BLaER1 (cell line): ENCODE measurements around the gene SLC25A25.

Source experiments
- H3K27ac ChIP-seq: shearing (Covaris generic); formaldehyde crosslinking; 2 replicates; pipeline ENCODE4 v1.8.1; 2022
- H3K27me3 ChIP-seq: shearing (Covaris generic); formaldehyde crosslinking; 2 replicates; pipeline ENCODE4 v1.8.1; 2022
- H3K36me3 ChIP-seq: shearing (Covaris generic); formaldehyde crosslinking; 2 replicates; pipeline ENCODE4 v1.8.1; 2022
- H3K4me1 ChIP-seq: shearing (Covaris generic); formaldehyde crosslinking; 2 replicates; pipeline ENCODE4 v1.8.1; 2022
- H3K4me2 ChIP-seq: shearing (Covaris generic); formaldehyde crosslinking; 2 replicates; pipeline ENCODE4 v1.8.1; 2022
- H3K4me3 ChIP-seq: shearing (Covaris generic); formaldehyde crosslinking; 2 replicates; pipeline ENCODE4 v1.8.1; 2022
- H3K9ac ChIP-seq: shearing (Covaris generic); formaldehyde crosslinking; 2 replicates; pipeline ENCODE4 v1.8.1; 2022
- H3K9me3 ChIP-seq: shearing (Covaris generic); formaldehyde crosslinking; 2 replicates; pipeline ENCODE4 v1.8.1; 2022
- H4K20me1 ChIP-seq: shearing (Covaris generic); formaldehyde crosslinking; 2 replicates; pipeline ENCODE4 v1.8.1; 2022
- Cebpa-rat ChIP-seq: shearing (Covaris generic); IDR thresholded peaks from 2 replicates; pipeline ENCODE4 v1.8.1; 2022

The SLC25A25 gene

DNA sequence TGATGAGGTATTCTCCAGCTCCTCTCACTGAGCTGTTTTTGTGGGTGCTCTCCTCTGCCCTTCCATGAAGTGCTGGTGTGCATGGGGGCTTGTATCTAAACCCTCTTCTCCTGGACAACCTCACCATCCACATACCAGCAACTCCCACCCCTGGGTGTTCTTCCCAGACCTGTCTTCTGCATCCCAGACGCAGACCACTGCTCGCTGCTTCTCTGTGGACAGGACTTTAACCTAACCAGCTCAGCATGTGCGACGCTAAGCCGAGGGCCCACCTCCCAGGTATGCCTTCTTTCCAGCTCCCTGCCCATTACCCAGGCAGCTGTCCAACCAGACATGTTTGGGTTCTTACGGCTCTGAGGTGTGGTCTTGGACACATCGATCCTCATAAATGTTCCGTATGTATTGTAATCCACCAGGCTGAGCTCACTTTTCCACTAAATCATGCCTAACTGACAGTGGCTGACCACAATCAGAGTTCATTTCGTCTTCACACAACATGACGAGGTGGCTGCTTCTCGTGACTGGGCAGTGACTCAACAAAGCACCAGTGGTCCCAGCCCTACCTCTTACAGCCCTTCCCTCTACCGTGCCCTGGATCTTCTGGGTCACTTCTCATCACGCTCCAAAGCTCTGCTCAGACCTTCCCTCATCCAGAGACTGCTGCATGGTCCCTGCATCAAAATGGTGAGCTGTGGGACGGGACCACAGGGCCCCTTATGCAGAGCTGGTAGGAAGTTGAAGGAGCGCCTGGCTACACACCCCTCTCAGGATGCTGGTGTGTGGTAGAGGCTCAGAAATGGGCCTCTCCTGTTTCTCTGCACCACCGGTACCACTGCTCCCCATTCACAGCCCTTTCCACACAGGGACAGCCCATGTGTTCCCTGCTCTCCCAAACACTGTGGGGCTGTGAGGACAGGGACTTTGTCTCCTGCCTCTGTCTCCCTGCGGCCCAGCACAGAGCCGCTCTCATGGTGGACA is 69.1 kb downstream of the SLC25A25 start:
- Histone ChIP-seq H3K9ac (no peak overlapping the region), H3K27me3 (peaks cover 62% of the 10 kb centered on the region), H3K4me2 (no peak overlapping the region), H3K36me3 (no peaks in the 10 kb centered on the region), H3K4me3 (no peak overlapping the region), H3K9me3 (no peaks in the 10 kb centered on the region), H4K20me1 (no peaks in the 10 kb centered on the region), H3K4me1 (peaks cover 10% of the 10 kb centered on the region), H3K27ac (no peak overlapping the region)
- no peak for TF ChIP-seq Cebpa-rat

DNA sequence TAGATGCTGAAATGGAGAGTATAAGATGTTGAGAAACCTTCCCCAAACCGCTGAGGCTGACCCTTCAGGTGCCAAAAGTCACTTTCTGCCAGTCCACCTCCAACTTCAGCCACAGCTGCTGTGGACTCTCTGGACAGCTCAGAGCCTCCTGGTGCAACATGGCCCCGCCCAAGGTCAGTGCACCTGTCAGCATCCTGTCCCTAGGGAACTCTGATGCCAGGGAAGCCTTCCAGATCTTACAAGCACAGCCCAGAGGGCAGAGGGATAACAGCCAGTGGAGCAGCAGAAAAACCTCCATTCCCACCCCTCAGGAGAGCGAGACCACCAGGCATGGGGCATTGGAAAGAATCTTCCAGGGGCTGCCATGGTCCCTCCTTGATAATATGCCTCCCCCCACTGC is 70.0 kb downstream of the SLC25A25 start:
- Histone ChIP-seq H3K4me1 (peaks cover 16% of the 10 kb centered on the region), H3K27me3 (peaks cover 53% of the 10 kb centered on the region), H4K20me1 (no peaks in the 10 kb centered on the region), H3K27ac (no peak overlapping the region), H3K9me3 (no peaks in the 10 kb centered on the region), H3K4me2 (no peak overlapping the region), H3K9ac (no peak overlapping the region), H3K36me3 (no peaks in the 10 kb centered on the region), H3K4me3 (no peak overlapping the region)
- TF ChIP-seq Cebpa-rat, result no peak

DNA sequence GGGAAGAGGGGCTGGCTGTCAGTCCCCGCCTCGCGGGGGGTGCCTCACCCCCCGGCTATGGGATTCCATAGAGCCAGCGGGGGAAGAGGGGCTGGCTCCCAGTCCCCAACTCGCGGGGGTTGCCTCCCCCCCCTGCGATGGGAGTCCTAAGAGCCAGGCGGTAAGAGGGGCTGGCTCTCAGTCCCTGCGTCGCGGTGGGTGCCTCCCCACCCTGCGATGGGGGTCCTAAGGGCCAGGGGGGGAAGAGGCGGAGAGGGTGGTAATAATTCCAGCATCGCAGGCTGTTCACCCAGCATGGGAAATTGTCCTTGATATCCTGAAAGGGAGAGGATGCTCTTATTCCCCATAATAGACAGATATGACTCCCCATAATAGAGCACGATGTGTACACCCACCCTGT is 71.6 kb downstream of the SLC25A25 start:
- Histone ChIP-seq H3K27me3 (peaks cover 37% of the 10 kb centered on the region), H3K36me3 (no peaks in the 10 kb centered on the region), H3K4me2 (no peak overlapping the region), H4K20me1 (no peaks in the 10 kb centered on the region), H3K4me3 (no peak overlapping the region), H3K9me3 (no peaks in the 10 kb centered on the region), H3K27ac (no peak overlapping the region), H3K9ac (no peak overlapping the region), H3K4me1 (peaks cover 16% of the 10 kb centered on the region)
- TF ChIP-seq Cebpa-rat, result no peak

DNA sequence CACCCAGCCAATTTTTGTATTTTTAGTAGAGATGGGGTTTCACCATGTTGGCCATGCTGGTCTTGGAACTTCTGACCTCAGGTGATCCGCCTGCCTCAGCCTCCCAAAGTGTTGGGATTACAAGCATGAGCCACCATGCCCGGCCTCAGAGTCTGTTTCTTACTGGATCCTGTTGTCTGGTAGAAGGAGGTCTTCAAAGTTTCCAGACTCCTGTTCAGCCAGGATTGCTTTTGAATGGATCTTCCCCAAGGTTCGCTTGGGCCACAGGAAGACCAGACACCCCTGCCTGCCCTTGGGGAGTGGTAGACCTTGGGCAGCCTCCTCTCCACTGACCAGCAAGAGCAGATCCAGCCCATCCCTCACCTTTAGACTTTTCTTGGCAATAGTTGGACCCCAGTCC is 73.6 kb downstream of the SLC25A25 start:
- Histone ChIP-seq H3K27ac (no peak overlapping the region), H3K4me1 (peaks cover 27% of the 10 kb centered on the region), H4K20me1 (no peaks in the 10 kb centered on the region), H3K27me3 (peaks cover 18% of the 10 kb centered on the region), H3K4me2 (no peak overlapping the region), H3K9ac (no peak overlapping the region), H3K4me3 (no peak overlapping the region), H3K36me3 (no peaks in the 10 kb centered on the region), H3K9me3 (no peaks in the 10 kb centered on the region)
- TF ChIP-seq Cebpa-rat, result no peak

DNA sequence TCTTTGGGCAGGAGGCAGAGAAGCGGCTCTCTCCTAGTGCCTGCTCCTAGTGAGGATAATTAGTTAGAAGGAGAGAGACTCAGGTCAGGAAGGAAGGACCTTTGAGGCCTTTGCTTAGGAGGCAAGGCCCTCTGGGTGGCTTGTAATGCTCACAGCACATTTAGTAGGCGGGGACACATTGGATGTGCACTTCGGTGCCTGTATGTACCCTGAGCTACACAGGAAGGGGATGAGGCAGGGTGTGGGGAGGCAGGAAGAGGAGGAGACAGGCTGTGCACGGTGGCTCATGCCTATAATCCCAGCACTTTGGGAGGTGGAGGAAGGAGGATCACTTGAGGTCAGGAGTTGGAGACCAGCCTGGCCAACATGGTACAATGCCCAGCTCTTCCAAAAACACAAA is 74.0 kb downstream of the SLC25A25 start:
- peak overlapping the region; percentile 10; the same call in 1 of the 2 replicates for H3K4me2 ChIP-seq
- peaks cover 32% of the 10 kb centered on the region for H3K4me1 ChIP-seq
- H3K4me3 ChIP-seq, result no peak overlapping the region
- no peak overlapping the region for H3K27ac ChIP-seq
- H3K27me3 ChIP-seq, result peaks cover 13% of the 10 kb centered on the region
- no peaks in the 10 kb centered on the region for H3K9me3 ChIP-seq
- no peak for TF ChIP-seq Cebpa-rat
- no peaks in the 10 kb centered on the region for H4K20me1 ChIP-seq
- no peaks in the 10 kb centered on the region for H3K36me3 ChIP-seq
- H3K9ac ChIP-seq, result no peak overlapping the region

DNA sequence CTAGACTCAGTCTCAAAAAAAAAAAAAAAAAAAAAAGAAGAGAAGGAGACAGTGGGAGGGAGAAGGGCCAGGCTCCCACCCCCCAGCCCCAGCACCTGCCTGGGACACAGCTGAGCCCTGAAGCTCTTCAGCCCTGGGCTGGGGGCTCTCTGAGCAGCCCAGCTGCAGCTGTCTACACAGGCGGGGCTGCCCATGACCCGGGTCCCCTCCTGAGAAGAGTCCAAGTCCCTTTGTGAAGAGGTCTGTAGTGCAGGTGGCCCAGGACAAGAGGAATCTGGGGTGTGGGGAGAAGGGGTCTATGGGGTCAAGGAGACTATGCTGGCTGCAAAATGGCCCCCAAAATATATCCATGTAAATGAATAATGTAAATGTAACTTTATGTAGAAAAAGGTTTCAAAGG is 74.6 kb downstream of the SLC25A25 start:
- Histone ChIP-seq H3K27me3 (peaks cover 8% of the 10 kb centered on the region), H3K4me3 (no peak overlapping the region), H3K9ac (no peak overlapping the region), H3K4me2 (no peak overlapping the region), H4K20me1 (no peaks in the 10 kb centered on the region), H3K36me3 (no peaks in the 10 kb centered on the region), H3K27ac (no peak overlapping the region), H3K9me3 (no peaks in the 10 kb centered on the region), H3K4me1 (peaks cover 32% of the 10 kb centered on the region)
- no peak for TF ChIP-seq Cebpa-rat

DNA sequence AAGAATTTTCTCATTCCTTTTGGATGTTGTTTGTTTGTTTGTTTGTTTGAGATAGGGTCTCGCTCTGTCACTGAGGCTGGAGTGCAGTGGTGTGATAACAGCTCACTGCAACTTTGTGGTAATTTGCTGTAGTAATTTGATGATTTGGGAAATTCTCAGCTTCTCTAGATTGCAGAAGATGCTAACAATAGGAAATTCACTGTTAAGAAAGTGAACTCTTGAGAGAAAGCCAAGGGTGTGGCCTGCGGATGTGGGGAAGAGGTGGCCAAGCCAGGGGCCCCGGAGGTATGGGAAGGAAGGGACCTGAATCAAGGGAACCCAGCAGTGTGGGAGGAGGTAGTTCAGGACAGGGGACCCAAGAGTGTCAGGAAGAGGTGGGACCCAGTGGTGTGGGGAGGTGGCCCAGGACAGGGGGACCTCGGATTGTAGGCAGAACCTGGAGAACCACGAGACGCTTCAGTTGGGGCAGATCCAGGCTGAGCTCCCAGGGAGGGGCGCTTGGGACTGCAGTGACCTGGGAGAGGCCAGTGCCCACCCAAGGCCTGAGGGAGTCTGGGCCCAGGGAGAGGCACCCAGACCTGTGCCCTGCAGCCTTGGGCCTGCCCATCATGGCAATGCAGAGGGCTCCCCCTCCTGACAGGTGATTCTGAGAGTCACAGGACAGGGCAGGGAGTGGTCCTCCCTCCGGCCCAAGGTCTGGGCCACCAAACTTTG is 75.7 kb downstream of the SLC25A25 start:
- no peak overlapping the region for H3K4me3 ChIP-seq
- H3K9me3 ChIP-seq, result no peaks in the 10 kb centered on the region

DNA sequence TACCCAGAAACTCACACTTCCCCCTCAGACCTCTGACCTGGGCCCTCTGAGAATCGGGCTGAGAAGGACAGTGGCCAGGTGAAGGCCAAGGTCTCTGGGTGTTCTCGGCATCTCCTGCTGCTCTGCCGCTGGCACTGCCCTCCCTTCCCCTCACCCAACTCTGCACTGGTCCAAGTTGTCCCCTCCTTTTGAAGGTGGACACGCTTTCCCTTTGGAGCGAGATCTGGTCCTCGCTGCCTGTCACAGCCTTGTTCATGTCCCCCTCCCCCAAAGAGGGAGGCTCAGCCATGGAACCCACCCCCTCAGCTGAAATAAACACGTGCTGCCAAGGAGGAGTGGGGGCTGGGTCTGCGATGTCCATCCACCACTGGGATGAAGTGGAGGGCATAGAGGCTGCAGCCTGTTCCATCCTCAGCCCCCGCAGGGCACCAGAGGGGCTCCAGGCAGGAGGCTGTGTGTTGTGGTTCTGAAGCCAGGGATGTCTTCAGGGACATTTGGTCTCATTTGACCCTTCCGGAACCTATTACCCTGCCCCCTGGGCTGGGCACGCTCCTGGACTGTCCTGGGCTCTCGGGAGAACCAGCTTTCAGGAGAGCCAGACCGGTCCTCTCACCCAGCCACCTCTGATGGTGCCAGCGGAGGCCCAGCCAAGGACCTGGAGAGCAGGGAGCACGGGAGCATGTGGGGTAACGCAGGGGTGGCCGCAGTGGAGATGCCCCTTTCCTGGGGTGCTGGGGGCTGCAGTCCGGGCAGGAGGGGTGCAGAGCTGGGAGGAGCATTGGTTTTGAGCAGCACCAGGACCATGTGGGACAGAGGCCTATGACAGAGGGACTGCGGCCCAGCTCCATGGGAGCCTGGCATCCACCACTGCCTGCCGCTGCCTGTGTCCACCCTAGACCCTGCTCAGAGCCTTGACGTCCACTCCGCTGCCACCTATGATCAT is 76.5 kb downstream of the SLC25A25 start:
- TF ChIP-seq Cebpa-rat, result no peak
- Histone ChIP-seq H3K27ac (no peak overlapping the region), H4K20me1 (no peaks in the 10 kb centered on the region), H3K4me1 (peaks cover 32% of the 10 kb centered on the region), H3K4me2 (no peak overlapping the region), H3K36me3 (no peaks in the 10 kb centered on the region), H3K9ac (no peak overlapping the region), H3K4me3 (no peak overlapping the region), H3K27me3 (no peaks in the 10 kb centered on the region), H3K9me3 (no peaks in the 10 kb centered on the region)

More for the DNA sequence above, 75.7 kb downstream of the SLC25A25 start:
- Histone ChIP-seq H3K36me3 (no peaks in the 10 kb centered on the region), H4K20me1 (no peaks in the 10 kb centered on the region), H3K27me3 (no peaks in the 10 kb centered on the region), H3K4me2 (no peak overlapping the region), H3K9ac (no peak overlapping the region), H3K4me1 (peaks cover 32% of the 10 kb centered on the region), H3K27ac (no peak overlapping the region)
- TF ChIP-seq Cebpa-rat, result no peak

DNA sequence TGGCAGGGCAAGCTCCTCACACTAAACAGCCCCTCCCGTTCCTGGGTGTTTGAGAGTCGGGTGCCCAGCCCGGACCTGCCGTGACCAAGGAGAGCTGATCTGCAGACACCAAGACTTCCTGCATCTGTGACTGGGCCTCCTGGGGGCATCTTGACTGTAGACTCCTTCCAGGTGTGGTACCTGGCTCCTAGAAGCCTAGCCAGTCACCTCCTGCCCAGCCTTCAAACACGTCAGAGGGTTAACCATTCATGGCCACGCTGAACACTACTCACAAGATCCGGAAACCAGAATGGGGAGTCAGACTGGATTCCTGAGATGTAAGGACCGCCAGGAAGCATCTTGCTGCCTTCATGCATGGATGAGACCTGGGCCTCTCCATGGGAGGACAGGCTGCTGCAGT is 77.5 kb downstream of the SLC25A25 start:
- Histone ChIP-seq H3K4me2 (peak overlapping the region; percentile 71), H3K27ac (no peak overlapping the region), H3K9me3 (no peaks in the 10 kb centered on the region), H3K9ac (no peak overlapping the region), H3K27me3 (no peaks in the 10 kb centered on the region), H3K4me1 (peaks cover 32% of the 10 kb centered on the region), H3K36me3 (no peaks in the 10 kb centered on the region), H4K20me1 (no peaks in the 10 kb centered on the region), H3K4me3 (no peak overlapping the region)
- TF ChIP-seq Cebpa-rat, result no peak
